Brain microvascular endothelial cell (primary cell): ENCODE results near the gene WWOX.

Experiments used
- DNase-seq: peaks from one replicate; pipeline ENCODE4 v3.0.0-alpha.2; 2020
- H3K27ac ChIP-seq: fragments of 250-450 bp; sonication (Bioruptor Pico); 2 replicates; pipeline ENCODE4 v1.5.1; 2020; ENCODE audit warnings: mild to moderate bottlenecking, moderate library complexity
- H3K27me3 ChIP-seq: fragments of 250-450 bp; sonication (Bioruptor Pico); replicated peaks from 2 replicates; pipeline ENCODE4 v1.5.1; 2020; ENCODE audit warnings: mild to moderate bottlenecking
- H3K36me3 ChIP-seq: fragments of 250-450 bp; sonication (Bioruptor Pico); replicated peaks from 2 replicates; pipeline ENCODE4 v1.5.1; 2020; ENCODE audit warnings: mild to moderate bottlenecking
- H3K4me3 ChIP-seq: 2 replicates; pipeline ENCODE4 v1.5.1; 2011; ENCODE audit warnings: low read depth, mild to moderate bottlenecking, control low read depth, low read length, moderate library complexity
- CTCF ChIP-seq: IDR thresholded peaks from 2 replicates; pipeline ENCODE4 v1.5.1; 2011; ENCODE audit warnings: low read depth, mild to moderate bottlenecking, moderate library complexity, low read length, control low read depth, inconsistent platforms; ENCODE audit errors: missing control alignments
- in situ Hi-C: cut with HindIII; loops from 2 replicates; pipeline ENCODE4 v1.10.0; 2017; ENCODE audit warnings: low sequenced_read_pairs, low pct_ligation_motif_present

Gene WWOX

GRCh38 chr16:78218856-78219651, 119.6 kb downstream of the WWOX start:
- in situ Hi-C loops = no loop called here
- TF ChIP-seq CTCF = no peak

DNA sequence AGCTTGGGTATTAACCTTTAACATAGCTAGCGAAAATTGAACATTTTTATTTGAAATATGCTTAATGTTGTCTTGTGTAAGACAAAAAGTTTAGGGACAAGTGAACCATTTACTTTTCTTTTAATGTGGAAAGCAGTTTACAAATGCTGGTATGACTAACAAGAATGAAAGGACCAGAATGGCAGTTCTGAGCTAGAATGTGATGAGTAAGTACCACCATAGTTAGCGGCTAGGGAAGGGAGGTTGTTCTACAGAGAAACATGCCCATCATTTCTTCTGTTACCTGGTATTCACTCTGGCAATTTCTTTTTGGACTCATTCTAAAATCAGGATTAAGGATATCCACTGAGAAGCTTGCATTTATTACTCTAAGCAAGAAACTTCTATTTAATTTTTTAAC, 121.1 kb downstream of the WWOX start:
- H3K4me3 ChIP-seq = no peak overlapping the region
- no peak overlapping the region for H3K27ac ChIP-seq
- in situ Hi-C loops = no loop called here
- no peak for TF ChIP-seq CTCF
- no peak for DNase-seq
- H3K27me3 ChIP-seq = no peaks in the 10 kb centered on the region
- H3K36me3 ChIP-seq = no peaks in the 10 kb centered on the region

More at GRCh38 chr16:78218856-78219651, 119.6 kb downstream of the WWOX start:
- Histone ChIP-seq H3K27me3 (no peaks in the 10 kb centered on the region), H3K4me3 (no peak overlapping the region), H3K27ac (no peak overlapping the region), H3K36me3 (no peaks in the 10 kb centered on the region)
- DNase-seq = no peak

DNA sequence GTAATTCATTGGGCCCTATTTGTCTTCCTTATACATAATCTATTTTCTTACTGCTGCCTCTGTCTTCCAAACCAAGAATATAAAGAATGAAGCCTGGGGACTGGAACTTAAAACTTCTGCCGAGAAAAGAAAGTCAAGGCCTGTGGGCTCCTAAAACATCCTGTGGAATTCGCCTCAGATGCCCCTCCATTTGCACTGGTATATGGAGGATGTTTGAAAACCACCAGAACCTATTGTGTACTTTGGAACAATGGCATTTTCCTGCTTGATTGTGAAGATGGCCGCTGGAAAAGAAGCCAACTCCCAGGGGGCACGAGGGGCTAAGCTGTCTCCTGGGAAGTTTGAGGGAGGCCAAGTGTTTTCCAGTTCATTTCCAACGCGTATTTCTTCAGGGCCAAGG, 122.4 kb downstream of the WWOX start:
- Histone ChIP-seq H3K4me3 (no peak overlapping the region), H3K36me3 (no peaks in the 10 kb centered on the region), H3K27me3 (no peaks in the 10 kb centered on the region), H3K27ac (no peak overlapping the region)
- in situ Hi-C loops = no loop called here
- no peak for DNase-seq
- TF ChIP-seq CTCF = no peak

DNA sequence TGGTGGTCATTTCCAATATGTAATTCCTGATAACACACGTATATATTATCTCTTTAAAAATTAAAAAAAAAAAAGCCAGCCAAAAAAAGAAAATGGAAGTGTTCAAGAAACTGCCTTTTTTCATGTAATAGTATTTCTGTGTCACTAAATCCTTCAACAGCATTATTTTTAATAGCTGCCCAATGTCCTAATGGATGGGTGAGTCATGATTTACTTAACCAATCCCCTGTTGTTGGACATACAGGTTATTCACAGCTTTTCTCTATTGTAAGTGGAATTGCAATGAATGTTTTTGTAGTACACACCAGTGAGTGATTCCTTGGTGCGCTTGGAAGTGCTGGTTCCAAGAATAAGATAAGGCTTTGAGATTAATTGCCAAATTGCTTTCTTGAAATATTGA, 124.9 kb downstream of the WWOX start:
- Histone ChIP-seq H3K27me3 (no peaks in the 10 kb centered on the region), H3K36me3 (no peaks in the 10 kb centered on the region), H3K27ac (no peak overlapping the region), H3K4me3 (no peak overlapping the region)
- in situ Hi-C loops = no loop called here
- DNase-seq = no peak
- TF ChIP-seq CTCF = no peak

- no peak overlapping the region for H3K4me3 ChIP-seq
- no peaks in the 10 kb centered on the region for H3K27me3 ChIP-seq
- in situ Hi-C loops = no loop called here
- DNase-seq = no peak
- H3K36me3 ChIP-seq = no peaks in the 10 kb centered on the region
- no peak overlapping the region for H3K27ac ChIP-seq
- TF ChIP-seq CTCF = no peak
Measured at GRCh38 chr16:78225919-78226318, 126.5 kb downstream of the WWOX start.

DNA sequence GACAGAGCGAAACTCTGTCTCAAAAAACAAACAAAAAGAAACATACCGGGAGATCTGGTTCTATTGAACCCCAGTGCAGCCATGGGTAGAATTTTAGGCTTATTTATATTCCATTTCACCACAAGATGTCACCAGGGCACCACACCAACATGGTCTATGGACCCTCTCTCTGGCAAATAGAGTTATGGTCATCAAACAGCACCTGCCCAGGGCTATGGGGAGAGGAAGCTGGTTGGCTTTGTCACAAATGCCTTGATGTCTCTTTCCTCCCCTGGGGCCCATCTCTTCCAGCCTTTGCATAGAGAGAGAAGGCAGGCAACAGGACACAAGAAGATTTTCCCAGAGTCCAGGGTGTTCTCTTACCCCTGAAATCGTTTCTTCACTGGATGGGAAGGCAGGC, 128.4 kb downstream of the WWOX start:
- no peak for DNase-seq
- Histone ChIP-seq H3K27me3 (no peaks in the 10 kb centered on the region), H3K36me3 (no peaks in the 10 kb centered on the region), H3K27ac (no peak overlapping the region), H3K4me3 (no peak overlapping the region)
- no peak for TF ChIP-seq CTCF
- in situ Hi-C loops = no loop called here
